Measurements from ENCODE around the gene CYB5B.

The CYB5B gene

DNA sequence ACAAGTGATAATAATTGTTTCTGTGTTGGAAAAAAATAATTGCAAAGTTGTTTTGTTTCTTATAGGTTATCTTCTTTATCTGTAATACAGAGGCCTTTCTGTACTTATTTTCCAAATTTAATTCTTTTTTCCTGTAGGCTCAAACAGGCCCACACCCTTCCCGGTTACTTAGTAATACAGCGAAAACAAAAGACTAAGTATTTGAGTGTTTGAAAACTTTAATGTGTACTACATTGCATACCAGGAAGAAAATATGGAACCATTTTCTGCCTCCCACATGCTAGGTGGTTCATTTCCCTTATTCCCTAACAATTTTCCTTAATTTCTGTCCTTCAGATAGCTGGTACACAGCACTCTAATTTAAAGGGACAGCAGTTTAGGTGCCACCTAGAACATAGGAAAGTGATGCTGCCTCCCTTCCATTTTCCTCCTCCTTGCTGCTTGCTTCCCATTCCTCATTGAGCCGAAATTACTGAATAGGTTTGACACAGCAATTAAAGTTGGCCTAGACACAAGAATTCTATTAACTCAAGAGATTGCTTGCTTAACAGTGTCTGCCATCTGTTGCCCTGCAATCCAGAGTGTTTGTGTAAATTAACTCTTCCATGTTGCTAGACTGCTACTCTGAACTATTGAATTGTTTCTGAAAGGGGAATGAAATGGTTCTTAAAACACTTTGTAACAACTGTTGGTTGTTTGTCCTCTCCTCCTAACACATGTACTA lies 24.2 kb downstream of the CYB5B start:
- DNase-seq (ENCODE audit: low spot score), result no peak

DNA sequence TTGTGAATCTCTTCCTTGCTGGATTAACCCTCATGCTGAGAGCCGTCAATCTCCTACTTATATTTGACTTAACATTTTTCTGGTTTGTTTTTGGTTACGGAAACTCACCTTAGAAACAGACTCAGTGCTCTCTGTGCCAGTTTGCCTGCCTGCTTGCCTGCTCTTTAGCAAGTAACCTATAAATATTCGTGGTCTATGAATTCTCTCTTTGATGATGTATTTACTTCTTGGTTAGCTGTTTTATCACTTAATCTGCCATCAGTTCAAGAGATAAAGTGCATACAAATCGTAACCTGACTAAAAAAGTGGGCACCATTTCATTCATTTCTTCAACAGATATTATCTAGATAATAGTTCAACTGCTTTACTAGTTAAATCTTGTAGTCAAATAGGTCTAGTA lies 26.7 kb downstream of the CYB5B start:
- no peak for DNase-seq (ENCODE audit: low spot score)

DNA sequence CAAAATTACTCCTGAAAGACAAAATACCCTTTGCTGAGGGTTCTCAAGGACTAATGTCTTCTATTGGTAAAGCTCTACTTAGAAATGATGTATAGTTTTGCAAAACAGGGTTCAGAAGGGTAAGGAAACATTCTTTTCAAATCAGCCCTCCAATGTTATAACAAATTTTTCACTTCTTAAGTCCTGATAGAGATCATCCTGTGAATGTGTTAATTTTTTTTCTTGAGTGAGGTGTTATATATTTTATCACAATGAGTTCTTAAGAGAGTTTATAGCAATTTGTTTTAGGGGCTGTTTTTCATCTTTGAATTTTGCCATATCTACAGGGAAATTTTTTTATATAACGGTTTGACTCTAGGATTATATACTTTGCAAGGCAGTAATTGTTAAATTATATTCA lies 29.5 kb downstream of the CYB5B start:
- DNase-seq (ENCODE audit: low spot score), result no peak

DNA sequence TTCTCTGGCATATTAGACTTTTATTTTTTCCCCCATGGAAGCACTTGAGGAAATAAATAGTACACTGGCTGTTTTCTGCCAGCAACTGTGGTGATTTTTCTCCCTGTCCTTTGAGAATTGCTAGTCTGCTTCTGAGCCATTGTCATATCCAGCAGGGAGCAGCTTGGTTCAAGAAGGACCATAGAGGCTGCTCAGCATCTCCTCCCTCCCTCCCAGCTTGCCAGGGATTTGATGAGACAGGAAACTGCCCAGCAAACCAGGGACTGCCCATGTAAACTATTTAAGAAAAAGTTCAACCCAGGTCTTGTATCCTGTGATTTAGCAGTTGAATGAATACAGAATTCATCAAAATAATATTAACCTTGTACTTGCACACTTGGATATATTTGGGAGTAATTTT lies 39.5 kb downstream of the CYB5B start:
- DNase-seq (ENCODE audit: low spot score), result no peak

GRCh38 chr16:69465083-69465721 lies 40.8 kb downstream of the CYB5B start:
- DNase-seq (ENCODE audit: low spot score), result no peak

GRCh38 chr16:69465881-69466280 lies 41.5 kb downstream of the CYB5B start:
- no peak for DNase-seq (ENCODE audit: low spot score)

- DNase-seq (ENCODE audit: low spot score), result peak; percentile 30
Observed at GRCh38 chr16:69466547-69466946, 42.1 kb downstream of the CYB5B start.

DNA sequence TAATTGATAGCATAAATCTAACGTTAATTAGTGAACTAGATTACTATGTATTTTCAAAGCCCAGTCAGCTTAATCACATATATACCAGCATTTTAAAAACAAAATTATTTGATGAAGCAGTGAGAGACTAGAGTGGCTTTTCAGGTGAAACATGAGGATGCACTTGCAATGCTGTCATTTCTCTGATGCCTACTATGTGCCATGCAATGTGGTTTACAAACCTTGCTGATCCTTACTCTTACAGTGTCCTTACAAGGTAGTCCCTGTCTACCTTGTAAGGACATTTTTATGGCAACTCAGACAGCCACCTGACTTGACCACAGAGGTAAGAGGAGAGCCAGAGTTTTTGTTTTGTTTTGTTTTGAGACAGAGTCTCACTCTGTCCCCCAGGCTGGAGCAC lies 42.7 kb downstream of the CYB5B start:
- no peak for DNase-seq (ENCODE audit: low spot score)

GRCh38 chr16:69467531-69468204 lies 43.2 kb downstream of the CYB5B start:
- DNase-seq (ENCODE audit: low spot score), result no peak

- DNase-seq (ENCODE audit: low spot score), result no peak
Observed at GRCh38 chr16:69469807-69470561, 45.6 kb downstream of the CYB5B start.

GRCh38 chr16:69471121-69471520 lies 46.7 kb downstream of the CYB5B start:
- DNase-seq (ENCODE audit: low spot score), result no peak

GRCh38 chr16:69474408-69474807 lies 50.0 kb downstream of the CYB5B start:
- DNase-seq (ENCODE audit: low spot score), result no peak

GRCh38 chr16:69476920-69477443 lies 52.6 kb downstream of the CYB5B start:
- DNase-seq (ENCODE audit: low spot score), result no peak

GRCh38 chr16:69477546-69477945 lies 53.1 kb downstream of the CYB5B start:
- DNase-seq (ENCODE audit: low spot score), result no peak

DNA sequence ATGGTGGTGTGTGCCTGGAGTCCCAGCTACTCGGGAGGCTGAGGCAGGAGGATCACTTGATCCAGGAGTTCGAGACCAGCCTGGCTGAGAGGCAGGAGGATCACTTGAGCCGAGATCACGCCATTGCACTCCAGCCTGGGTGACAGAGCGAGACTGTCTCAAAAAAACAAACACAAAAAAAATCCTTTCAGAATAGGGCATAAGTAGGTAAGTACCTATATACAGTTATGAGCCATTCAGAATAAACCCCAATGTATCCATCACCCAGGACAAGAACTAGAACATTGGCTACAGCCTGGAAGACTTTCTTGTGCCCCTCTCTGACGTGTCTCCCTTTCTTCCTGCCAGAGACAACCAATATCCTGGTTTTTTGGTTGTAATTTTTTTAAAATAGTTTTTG lies 54.3 kb downstream of the CYB5B start:
- no peak for DNase-seq (ENCODE audit: low spot score)

DNA sequence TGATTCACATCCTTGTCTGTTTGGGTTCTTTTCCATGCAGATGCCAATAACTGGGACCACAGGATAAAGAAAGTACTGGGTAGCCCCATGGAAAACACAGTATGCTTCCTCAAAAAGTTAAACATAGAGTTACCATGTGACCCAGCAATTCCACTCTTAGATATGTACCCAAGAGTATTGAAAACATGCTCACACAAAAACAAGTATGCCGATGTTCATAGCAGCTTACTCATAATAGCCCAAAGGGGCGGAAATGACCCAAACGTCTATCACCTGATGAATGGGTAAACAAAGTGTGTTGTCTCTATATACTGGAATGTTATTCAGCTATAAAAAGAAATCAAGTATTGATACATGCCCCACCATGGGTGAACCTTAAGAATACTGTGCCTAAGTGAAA lies 55.4 kb downstream of the CYB5B start:
- no peak for DNase-seq (ENCODE audit: low spot score)

DNA sequence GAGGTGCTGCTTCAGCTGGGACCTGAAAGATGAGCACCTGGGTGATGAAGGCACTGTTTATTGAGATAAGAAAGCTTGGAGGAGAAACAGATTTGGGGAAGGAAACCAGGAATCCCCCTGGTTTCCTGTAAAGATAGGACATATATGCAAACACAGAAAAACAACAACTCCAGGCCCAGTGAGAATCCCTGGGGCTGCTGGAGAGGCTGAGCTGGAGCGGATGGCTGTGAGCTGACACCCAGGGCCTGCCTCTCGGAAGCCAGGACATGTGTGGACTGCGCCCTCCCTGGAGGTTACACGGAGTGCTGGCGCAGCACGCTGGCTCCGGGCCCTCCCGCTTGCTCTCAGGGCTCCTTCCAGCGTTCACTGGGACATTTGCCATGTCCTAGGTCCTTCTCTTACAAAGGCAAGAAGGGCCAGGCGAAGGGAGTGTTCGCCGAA lies 57.5 kb downstream of the CYB5B start:
- DNase-seq (ENCODE audit: low spot score), result no peak

- DNase-seq (ENCODE audit: low spot score), result no peak
Observed at GRCh38 chr16:69482410-69482991, 58.1 kb downstream of the CYB5B start.

DNA sequence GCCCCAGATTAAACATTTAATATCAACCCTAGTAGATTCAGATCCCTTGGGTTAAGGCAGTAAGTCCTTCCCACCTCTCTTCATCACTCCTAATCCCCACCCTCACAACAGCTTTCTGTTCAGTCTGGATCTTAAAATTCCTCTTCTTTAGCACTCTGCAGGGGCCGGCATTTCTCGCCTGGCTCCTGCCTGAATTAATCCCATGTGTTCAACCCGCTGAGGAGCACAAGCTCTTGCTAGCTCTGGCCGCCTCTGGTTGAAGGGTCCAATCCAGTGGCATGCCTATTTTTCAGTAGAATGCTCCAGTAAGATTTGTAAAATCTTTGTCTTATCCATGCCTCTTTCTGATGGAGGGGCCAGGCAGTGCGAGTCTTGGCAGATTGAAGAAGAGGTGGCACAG lies 59.2 kb downstream of the CYB5B start:
- DNase-seq (ENCODE audit: low spot score), result no peak

GRCh38 chr16:69485361-69485760 lies 60.9 kb downstream of the CYB5B start:
- no peak for DNase-seq (ENCODE audit: low spot score)

DNA sequence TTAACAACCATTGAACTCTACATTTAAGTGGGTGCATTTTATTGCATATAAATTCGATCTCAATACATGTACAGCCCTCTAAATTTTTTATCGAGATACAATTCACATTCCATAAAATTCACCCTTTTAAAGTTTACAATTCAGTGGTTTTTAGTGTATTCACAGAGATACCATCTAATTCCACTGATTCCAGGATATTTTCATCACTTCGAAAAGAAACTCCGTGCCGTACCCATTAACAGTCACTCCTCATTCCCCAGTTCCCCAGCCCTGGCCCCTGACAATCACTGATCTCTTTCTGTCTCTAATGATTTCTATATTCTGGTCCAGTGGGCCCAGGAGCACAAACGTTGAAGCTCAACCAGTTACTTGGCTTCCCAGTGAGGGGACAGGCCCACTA lies 61.4 kb downstream of the CYB5B start:
- DNase-seq (ENCODE audit: low spot score), result no peak

GRCh38 chr16:69486272-69486671 lies 61.9 kb downstream of the CYB5B start:
- no peak for DNase-seq (ENCODE audit: low spot score)
